Thyroid gland (tissue), 4 donors: ENCODE measurements around the gene KCTD21.

ENCODE experiments used
- CTCF ChIP-seq, 6 experiments: fragments of 200-600 bp in 3 of 6; fragments of 450-650 bp in 3 of 6; sonication (generic) in 3 of 6; IDR thresholded peaks; one replicate each; pipeline ENCODE4 v1.5.1; 2016 to 2019; ENCODE audit warnings: antibody characterized with exemption in 6 of 6, mild to moderate bottlenecking in 2 of 6, inconsistent platforms in 1 of 6, moderate library complexity in 1 of 6
- POLR2A ChIP-seq, 2 donors: fragments of 450-650 bp; IDR thresholded peaks; one replicate each; pipeline ENCODE4 v1.6.1; 2017; ENCODE audit warnings: antibody characterized with exemption in 2 of 2, mild to moderate bottlenecking in 2 of 2, moderate library complexity in 1 of 2

- TF ChIP-seq CTCF (IDR thresholded peaks at IDR 0.05) (no peak), POLR2A (IDR thresholded peaks at IDR 0.05) (no peak)
These were observed 27.9 kb downstream of the KCTD21 start for GRCh38 chr11:78160557-78160956.
